GM12878 (cell line): Measurements from ENCODE around the gene ACAP1. TPM values are rescaled to one million over a fixed set of nuclear protein-coding genes. Genes with fewer than 3 reads are reported as not detected.

Experiments
- BCL11A ChIP-seq: IDR thresholded peaks from 2 replicates; pipeline ENCODE4 v1.6.1; 2011; ENCODE audit warnings: low read depth, low read length
- BMI1 ChIP-seq: fragments of 450-650 bp; IDR thresholded peaks from 2 replicates; pipeline ENCODE4 v1.6.1; 2016; ENCODE audit warnings: mild to moderate bottlenecking, moderate library complexity, borderline replicate concordance
- CBX5 ChIP-seq: sonication (generic); IDR thresholded peaks from 2 replicates; pipeline ENCODE4 v1.6.1; 2016; ENCODE audit warnings: low read depth, moderate library complexity, mild to moderate bottlenecking, inconsistent platforms
- CHD4 ChIP-seq: fragments of 200-600 bp; sonication (generic); IDR thresholded peaks from 2 replicates; pipeline ENCODE4 v1.6.1; 2016; ENCODE audit warnings: mild to moderate bottlenecking
- DPF2 ChIP-seq: fragments of 450-650 bp; IDR thresholded peaks from 2 replicates; pipeline ENCODE4 v1.6.1; 2017; ENCODE audit warnings: mild to moderate bottlenecking
- FOXM1 ChIP-seq: IDR thresholded peaks from 2 replicates; pipeline ENCODE4 v1.6.1; 2012; ENCODE audit warnings: low read depth, mild to moderate bottlenecking, inconsistent platforms, low read length, moderate library complexity
- HDAC2 ChIP-seq: fragments of 200-600 bp; sonication (generic); IDR thresholded peaks from 2 replicates; pipeline ENCODE4 v1.6.1; 2017
- IKZF1 ChIP-seq: fragments of 450-650 bp; conservative IDR thresholded peaks from 2 replicates; pipeline ENCODE4 v1.6.1; 2017; ENCODE audit warnings: antibody characterized with exemption, mild to moderate bottlenecking
- KAT2A ChIP-seq: conservative IDR thresholded peaks from 2 replicates; pipeline ENCODE4 v1.6.1; 2011; ENCODE audit warnings: low read depth, low read length; ENCODE audit not compliant: control insufficient read depth
- MTA3 ChIP-seq: IDR thresholded peaks from 2 replicates; pipeline ENCODE4 v1.6.1; 2012; ENCODE audit warnings: low read length, inconsistent platforms, borderline replicate concordance
- MXI1 ChIP-seq: fragments of 150-350 bp; IDR thresholded peaks from 2 replicates; pipeline ENCODE4 v1.6.1; 2011; ENCODE audit warnings: low read depth, mild to moderate bottlenecking, inconsistent platforms, low read length, improper control_type of control experiment
- POLR2AphosphoS2 ChIP-seq: IDR thresholded peaks from 2 replicates; pipeline ENCODE4 v1.6.1; 2011; ENCODE audit warnings: low read depth, mild to moderate bottlenecking, low read length, improper control_type of control experiment, moderate library complexity
- RB1 ChIP-seq: fragments of 450-650 bp; formaldehyde crosslinking; IDR thresholded peaks from 2 replicates; pipeline ENCODE4 v1.6.1; 2017; ENCODE audit warnings: mild to moderate bottlenecking, borderline replicate concordance
- RCOR1 ChIP-seq: conservative IDR thresholded peaks from 2 replicates; pipeline ENCODE4 v1.6.1; 2012; ENCODE audit warnings: low read depth, low read length, improper control_type of control experiment
- SIX5 ChIP-seq: IDR thresholded peaks from 2 replicates; pipeline ENCODE4 v1.6.1; 2011; ENCODE audit warnings: mild to moderate bottlenecking, low read depth, low read length, moderate library complexity; ENCODE audit not compliant: severe bottlenecking
- SP1 ChIP-seq: IDR thresholded peaks from one replicate; pipeline ENCODE4 v1.6.1; 2011; ENCODE audit warnings: low read depth, low read length
- TCF12 ChIP-seq: IDR thresholded peaks from 2 replicates; pipeline ENCODE4 v1.6.1; 2011; ENCODE audit warnings: low read depth, mild to moderate bottlenecking, low read length
- TCF3 ChIP-seq: IDR thresholded peaks from 2 replicates; pipeline ENCODE4 v1.6.1; 2012; ENCODE audit warnings: low read depth, mild to moderate bottlenecking, low read length, borderline replicate concordance; ENCODE audit not compliant: insufficient read depth
- ZNF207 ChIP-seq: fragments of 450-650 bp; IDR thresholded peaks from 2 replicates; pipeline ENCODE4 v1.6.1; 2014; ENCODE audit warnings: antibody characterized with exemption, mild to moderate bottlenecking, borderline replicate concordance
- ZNF622 ChIP-seq: fragments of 450-650 bp; IDR thresholded peaks from 2 replicates; pipeline ENCODE4 v1.6.1; 2017; ENCODE audit warnings: mild to moderate bottlenecking, inconsistent platforms
- ZZZ3 ChIP-seq: IDR thresholded peaks from 2 replicates; pipeline ENCODE4 v1.6.1; 2011; ENCODE audit warnings: low read depth; ENCODE audit not compliant: control insufficient read depth, insufficient read length
- polyA plus RNA-seq, 11 experiments: library from polyadenylated mRNA; depleted of rRNA in 4 of 11; unstranded in 6 of 11; stranded (reverse) in 5 of 11; fragments of >200 nt; fragmentation: Nextera tagmentation in 4 of 11; fragmentation: Illumina TruSeq in 1 of 11; extraction: Ambion mirVana in 4 of 11; extraction: Trizol in 1 of 11; gene quantifications; 1 replicate in 1 of 11; 2 replicates in 10 of 11; pipeline versions ENCODE4 v1.2.1 to v1.2.3, GENCODE V29; 2011 to 2016; ENCODE audit warnings: inconsistent platforms in 2 of 11, missing spikeins in 2 of 11, low read depth in 1 of 11
- total RNA-seq, 4 experiments: library from RNA; depleted of rRNA in 3 of 4; stranded (reverse); fragments of >200 nt in 3 of 4; fragmentation: Illumina TruSeq in 1 of 4; extraction: Trizol in 1 of 4; gene quantifications; 2 replicates each; pipeline versions ENCODE4 v1.2.1 to v1.2.3, GENCODE V29; 2013 to 2021
- TF ChIP-seq, protein P1 (sequence below): fragments of 450-650 bp; IDR thresholded peaks from 2 replicates; pipeline ENCODE4 v1.6.1; 2017; ENCODE audit warnings: borderline replicate concordance
- TF ChIP-seq, protein P2 (sequence below): fragments of 450-650 bp; IDR thresholded peaks from 2 replicates; pipeline ENCODE4 v1.6.1; 2016; ENCODE audit warnings: mild to moderate bottlenecking
- TF ChIP-seq, protein P3 (sequence below): fragments of 450-650 bp; IDR thresholded peaks from 2 replicates; pipeline ENCODE4 v1.6.1; 2018; ENCODE audit warnings: borderline replicate concordance, mild to moderate bottlenecking; ENCODE audit not compliant: partially characterized antibody
- TF ChIP-seq, protein P4 (sequence below): fragments of 450-650 bp; IDR thresholded peaks from 2 replicates; pipeline ENCODE4 v1.6.1; 2017; ENCODE audit warnings: mild to moderate bottlenecking, low read depth, inconsistent platforms; ENCODE audit not compliant: poor library complexity, severe bottlenecking

ACAP1 gene
- total and polyA plus RNA-seq, 10 of the 15 experiments (the other 5 are each of a cell fraction or from before 2014, with no cell fraction given), result 5.7 to 245 (median 118) TPM

DNA sequence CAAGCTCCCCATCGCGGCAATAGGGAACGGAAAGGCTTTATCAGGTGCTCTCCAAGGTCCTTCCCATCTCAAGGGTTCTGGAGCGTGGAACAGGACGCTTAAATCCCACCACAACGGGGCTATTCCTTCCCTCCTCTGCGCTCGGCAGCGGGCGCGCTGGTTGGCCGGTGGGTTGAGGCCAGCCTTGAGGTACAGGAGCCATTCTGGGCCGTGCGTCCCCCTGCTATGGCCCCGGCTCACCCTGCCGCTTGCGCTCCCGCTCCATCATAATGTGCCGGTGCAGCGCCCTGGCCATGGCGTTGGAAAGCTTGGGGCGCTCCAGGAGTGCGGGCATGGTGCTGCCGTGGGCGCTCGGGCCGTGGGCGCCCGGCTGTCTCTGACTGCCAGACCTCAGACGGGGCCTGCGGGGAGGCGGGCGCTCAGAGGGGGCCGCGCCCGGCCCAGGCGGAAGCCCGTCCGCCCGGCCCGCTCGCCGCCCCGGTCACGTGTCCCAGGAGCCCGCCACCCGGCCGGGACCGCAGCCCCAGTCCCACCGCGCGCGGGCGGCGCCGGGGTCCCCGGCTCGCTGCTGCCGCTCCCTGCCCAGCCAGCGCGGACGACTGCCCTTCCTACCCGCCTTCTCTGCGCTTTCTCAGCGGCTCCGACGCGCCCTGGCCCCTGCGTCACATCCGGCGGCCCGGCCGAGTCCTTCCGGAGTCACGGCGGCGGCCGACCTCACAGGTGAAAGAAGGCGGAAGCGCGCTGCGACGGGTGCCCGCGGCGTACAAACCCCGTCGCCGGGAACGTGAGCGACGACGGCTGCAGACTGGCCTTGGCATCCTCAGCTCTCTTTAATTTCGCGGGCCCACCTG is 21.4 kb upstream of the ACAP1 start, which contains the start of gene GPS2 (continued):
- TF ChIP-seq, protein P1, sequence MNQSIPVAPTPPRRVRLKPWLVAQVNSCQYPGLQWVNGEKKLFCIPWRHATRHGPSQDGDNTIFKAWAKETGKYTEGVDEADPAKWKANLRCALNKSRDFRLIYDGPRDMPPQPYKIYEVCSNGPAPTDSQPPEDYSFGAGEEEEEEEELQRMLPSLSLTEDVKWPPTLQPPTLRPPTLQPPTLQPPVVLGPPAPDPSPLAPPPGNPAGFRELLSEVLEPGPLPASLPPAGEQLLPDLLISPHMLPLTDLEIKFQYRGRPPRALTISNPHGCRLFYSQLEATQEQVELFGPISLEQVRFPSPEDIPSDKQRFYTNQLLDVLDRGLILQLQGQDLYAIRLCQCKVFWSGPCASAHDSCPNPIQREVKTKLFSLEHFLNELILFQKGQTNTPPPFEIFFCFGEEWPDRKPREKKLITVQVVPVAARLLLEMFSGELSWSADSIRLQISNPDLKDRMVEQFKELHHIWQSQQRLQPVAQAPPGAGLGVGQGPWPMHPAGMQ, result no peak
- TF ChIP-seq, protein P2, sequence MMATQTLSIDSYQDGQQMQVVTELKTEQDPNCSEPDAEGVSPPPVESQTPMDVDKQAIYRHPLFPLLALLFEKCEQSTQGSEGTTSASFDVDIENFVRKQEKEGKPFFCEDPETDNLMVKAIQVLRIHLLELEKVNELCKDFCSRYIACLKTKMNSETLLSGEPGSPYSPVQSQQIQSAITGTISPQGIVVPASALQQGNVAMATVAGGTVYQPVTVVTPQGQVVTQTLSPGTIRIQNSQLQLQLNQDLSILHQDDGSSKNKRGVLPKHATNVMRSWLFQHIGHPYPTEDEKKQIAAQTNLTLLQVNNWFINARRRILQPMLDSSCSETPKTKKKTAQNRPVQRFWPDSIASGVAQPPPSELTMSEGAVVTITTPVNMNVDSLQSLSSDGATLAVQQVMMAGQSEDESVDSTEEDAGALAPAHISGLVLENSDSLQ, result peak; percentile 53; the same call in 1 of the 2 replicates
- TF ChIP-seq RB1 (peak; percentile 83; the same call in 1 of the 2 replicates), BCL11A (no peak), ZZZ3 (no peak), MTA3 (no peak), IKZF1 (peak; percentile 93), KAT2A (no peak), TCF12 (peak; percentile 27; the same call in 1 of the 2 replicates), DPF2 (peak; percentile 66), CBX5 (no peak), SP1 (no peak), HDAC2 (no peak), SIX5 (peak; percentile 60), BMI1 (no peak), ZNF207 (no peak), CHD4 (no peak), RCOR1 (0 out of 2 replicates have a peak, but pooled peaks have one; percentile 55), MXI1 (peak; percentile 82), POLR2AphosphoS2 (peak; percentile 83; the same call in 1 of the 2 replicates), TCF3 (0 out of 2 replicates have a peak, but pooled peaks have one; percentile 48), ZNF622 (no peak), FOXM1 (no peak)
- TF ChIP-seq, protein P3, sequence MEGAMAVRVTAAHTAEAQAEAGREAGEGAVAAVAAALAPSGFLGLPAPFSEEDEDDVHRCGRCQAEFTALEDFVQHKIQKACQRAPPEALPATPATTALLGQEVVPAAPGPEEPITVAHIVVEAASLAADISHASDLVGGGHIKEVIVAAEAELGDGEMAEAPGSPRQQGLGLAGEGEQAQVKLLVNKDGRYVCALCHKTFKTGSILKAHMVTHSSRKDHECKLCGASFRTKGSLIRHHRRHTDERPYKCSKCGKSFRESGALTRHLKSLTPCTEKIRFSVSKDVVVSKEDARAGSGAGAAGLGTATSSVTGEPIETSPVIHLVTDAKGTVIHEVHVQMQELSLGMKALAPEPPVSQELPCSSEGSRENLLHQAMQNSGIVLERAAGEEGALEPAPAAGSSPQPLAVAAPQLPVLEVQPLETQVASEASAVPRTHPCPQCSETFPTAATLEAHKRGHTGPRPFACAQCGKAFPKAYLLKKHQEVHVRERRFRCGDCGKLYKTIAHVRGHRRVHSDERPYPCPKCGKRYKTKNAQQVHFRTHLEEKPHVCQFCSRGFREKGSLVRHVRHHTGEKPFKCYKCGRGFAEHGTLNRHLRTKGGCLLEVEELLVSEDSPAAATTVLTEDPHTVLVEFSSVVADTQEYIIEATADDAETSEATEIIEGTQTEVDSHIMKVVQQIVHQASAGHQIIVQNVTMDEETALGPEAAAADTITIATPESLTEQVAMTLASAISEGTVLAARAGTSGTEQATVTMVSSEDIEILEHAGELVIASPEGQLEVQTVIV, result peak; percentile 90
- TF ChIP-seq, protein P4, sequence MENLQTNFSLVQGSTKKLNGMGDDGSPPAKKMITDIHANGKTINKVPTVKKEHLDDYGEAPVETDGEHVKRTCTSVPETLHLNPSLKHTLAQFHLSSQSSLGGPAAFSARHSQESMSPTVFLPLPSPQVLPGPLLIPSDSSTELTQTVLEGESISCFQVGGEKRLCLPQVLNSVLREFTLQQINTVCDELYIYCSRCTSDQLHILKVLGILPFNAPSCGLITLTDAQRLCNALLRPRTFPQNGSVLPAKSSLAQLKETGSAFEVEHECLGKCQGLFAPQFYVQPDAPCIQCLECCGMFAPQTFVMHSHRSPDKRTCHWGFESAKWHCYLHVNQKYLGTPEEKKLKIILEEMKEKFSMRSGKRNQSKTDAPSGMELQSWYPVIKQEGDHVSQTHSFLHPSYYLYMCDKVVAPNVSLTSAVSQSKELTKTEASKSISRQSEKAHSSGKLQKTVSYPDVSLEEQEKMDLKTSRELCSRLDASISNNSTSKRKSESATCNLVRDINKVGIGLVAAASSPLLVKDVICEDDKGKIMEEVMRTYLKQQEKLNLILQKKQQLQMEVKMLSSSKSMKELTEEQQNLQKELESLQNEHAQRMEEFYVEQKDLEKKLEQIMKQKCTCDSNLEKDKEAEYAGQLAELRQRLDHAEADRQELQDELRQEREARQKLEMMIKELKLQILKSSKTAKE, result no peak
